ENCODE measurements around the gene PLAC9. TPM values are rescaled to one million over a fixed set of nuclear protein-coding genes. Genes with fewer than 3 reads are reported as not detected.

PLAC9 gene
- total RNA-seq, 1 experiment from 2014 or later: not detected

DNA sequence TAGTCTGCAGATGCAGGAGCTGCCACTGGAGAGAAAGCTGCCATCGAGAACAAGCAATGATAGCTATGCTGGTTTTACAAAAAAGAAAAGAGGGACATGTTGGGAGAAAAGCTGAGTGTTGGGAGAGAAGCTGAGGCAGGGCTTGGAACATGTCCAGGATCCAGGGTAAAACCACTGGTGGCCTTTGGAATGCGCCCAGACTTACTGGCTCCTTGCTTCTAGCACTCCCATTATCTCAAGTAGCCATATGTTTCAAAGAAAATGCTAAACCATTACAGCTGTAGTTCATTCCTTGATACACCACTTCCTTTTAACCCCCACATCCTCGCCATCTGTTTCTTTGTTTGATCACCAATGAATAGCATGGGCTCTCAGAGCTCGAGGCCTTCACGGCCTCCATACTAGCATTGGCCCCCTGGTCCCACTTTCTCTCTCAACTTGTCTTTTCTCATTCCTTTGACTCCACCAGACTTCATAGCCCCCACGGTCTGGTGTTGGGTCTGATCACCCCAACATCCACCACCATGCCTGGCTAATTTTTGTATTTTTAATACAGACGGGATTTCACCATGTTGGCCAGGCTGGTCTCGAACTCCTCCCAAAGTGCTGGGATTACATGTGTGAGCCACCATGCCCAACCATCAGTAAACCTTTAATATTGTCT lies 23.8 kb upstream of the PLAC9 start:
- CTCF ChIA-PET: no interaction called here
- H3K36me3 Mint-ChIP-seq (ENCODE audit: insufficient read depth, unreplicated experiment): no peaks in the 10 kb centered on the region
- no peak overlapping the region for H3K4me3 ChIP-seq (ENCODE audit: low read depth, low read length)

DNA sequence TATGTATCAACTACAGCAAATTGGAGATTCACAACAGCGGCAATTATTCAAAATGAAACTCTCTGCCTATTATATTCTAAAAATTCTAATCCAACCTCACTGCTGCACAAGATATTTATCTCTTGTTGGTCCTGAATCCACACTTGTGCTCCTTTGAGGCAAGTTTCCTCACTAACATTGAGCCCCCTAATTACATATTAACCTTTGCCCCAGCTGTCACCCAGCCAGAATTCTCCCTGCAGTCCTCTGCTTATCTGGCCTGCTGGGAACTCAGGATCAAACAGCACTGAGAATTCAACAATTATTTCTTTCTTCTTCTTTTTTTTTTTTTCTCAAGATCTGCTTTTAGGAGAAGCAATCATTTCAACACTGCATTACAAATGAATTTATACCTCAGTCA lies 21.5 kb upstream of the PLAC9 start:
- H3K36me3 Mint-ChIP-seq (ENCODE audit: insufficient read depth, unreplicated experiment): no peaks in the 10 kb centered on the region
- Histone ChIP-seq H3K4me1 (0 out of 2 replicates have a peak, but pooled peaks cover 6% of the 10 kb centered on the region), H3K27me3 (replicated peaks; ENCODE audit: control insufficient read depth, insufficient read depth, low read length) (no peaks in the 10 kb centered on the region), H3K4me3 (ENCODE audit: low read depth, low read length) (no peak overlapping the region), H3K9me3 (peaks cover 14% of the 10 kb centered on the region), H3K36me3 (ENCODE audit: control insufficient read depth, insufficient read depth, low read length) (no peaks in the 10 kb centered on the region)
- POLR2A ChIA-PET: no interaction called here
- TF ChIP-seq, protein P1, sequence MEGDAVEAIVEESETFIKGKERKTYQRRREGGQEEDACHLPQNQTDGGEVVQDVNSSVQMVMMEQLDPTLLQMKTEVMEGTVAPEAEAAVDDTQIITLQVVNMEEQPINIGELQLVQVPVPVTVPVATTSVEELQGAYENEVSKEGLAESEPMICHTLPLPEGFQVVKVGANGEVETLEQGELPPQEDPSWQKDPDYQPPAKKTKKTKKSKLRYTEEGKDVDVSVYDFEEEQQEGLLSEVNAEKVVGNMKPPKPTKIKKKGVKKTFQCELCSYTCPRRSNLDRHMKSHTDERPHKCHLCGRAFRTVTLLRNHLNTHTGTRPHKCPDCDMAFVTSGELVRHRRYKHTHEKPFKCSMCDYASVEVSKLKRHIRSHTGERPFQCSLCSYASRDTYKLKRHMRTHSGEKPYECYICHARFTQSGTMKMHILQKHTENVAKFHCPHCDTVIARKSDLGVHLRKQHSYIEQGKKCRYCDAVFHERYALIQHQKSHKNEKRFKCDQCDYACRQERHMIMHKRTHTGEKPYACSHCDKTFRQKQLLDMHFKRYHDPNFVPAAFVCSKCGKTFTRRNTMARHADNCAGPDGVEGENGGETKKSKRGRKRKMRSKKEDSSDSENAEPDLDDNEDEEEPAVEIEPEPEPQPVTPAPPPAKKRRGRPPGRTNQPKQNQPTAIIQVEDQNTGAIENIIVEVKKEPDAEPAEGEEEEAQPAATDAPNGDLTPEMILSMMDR (IDR thresholded peaks at IDR 0.05; ENCODE audit: insufficient read depth in 1 of 2, low read depth in 1 of 2, low read length in 1 of 2, severe bottlenecking in 1 of 2, unreplicated experiment in 1 of 2): no peak
- CTCF ChIA-PET: no interaction called here
- no peak overlapping the region for H3K27ac Mint-ChIP-seq (ENCODE audit: unreplicated experiment)
- DNase-seq: peak in 1 of 2 experiments; percentile 44
- H3K9me3 Mint-ChIP-seq (ENCODE audit: unreplicated experiment): peaks cover 26% of the 10 kb centered on the region
- H3K27me3 Mint-ChIP-seq (ENCODE audit: insufficient read depth, unreplicated experiment): no peaks in the 10 kb centered on the region
- BruUV-seq (replicated peaks): no TSS peak
- H3K4me3 Mint-ChIP-seq (ENCODE audit: unreplicated experiment): no peak overlapping the region
- intact Hi-C loops (cut with micrococcal nuclease; ENCODE audit: unreplicated experiment): no loop called here
- H3K4me1 Mint-ChIP-seq (ENCODE audit: low read depth, unreplicated experiment): peaks cover under 1% of the 10 kb centered on the region

More for the DNA sequence above, 23.8 kb upstream of the PLAC9 start:
- BruUV-seq (replicated peaks): no TSS peak
- no peak overlapping the region for H3K4me3 Mint-ChIP-seq (ENCODE audit: unreplicated experiment)
- peaks cover 6% of the 10 kb centered on the region for H3K4me1 Mint-ChIP-seq (ENCODE audit: low read depth, unreplicated experiment)
- Histone ChIP-seq H3K9me3 (peaks cover 14% of the 10 kb centered on the region), H3K36me3 (ENCODE audit: control insufficient read depth, insufficient read depth, low read length) (no peaks in the 10 kb centered on the region), H3K4me1 (0 out of 2 replicates have a peak, but pooled peaks cover 6% of the 10 kb centered on the region), H3K27me3 (replicated peaks; ENCODE audit: control insufficient read depth, insufficient read depth, low read length) (no peaks in the 10 kb centered on the region)
- POLR2A ChIA-PET: no interaction called here
- peak in 1 of 2 experiments; percentile 24 for DNase-seq
- H3K27ac Mint-ChIP-seq (ENCODE audit: unreplicated experiment): no peak overlapping the region
- intact Hi-C loops (cut with micrococcal nuclease; ENCODE audit: unreplicated experiment): no loop called here
- H3K27me3 Mint-ChIP-seq (ENCODE audit: insufficient read depth, unreplicated experiment): no peaks in the 10 kb centered on the region
- TF ChIP-seq, protein P1 (IDR thresholded peaks at IDR 0.05; ENCODE audit: insufficient read depth in 1 of 2, low read depth in 1 of 2, low read length in 1 of 2, severe bottlenecking in 1 of 2, unreplicated experiment in 1 of 2): no peak
- peaks cover 32% of the 10 kb centered on the region for H3K9me3 Mint-ChIP-seq (ENCODE audit: unreplicated experiment)

DNA sequence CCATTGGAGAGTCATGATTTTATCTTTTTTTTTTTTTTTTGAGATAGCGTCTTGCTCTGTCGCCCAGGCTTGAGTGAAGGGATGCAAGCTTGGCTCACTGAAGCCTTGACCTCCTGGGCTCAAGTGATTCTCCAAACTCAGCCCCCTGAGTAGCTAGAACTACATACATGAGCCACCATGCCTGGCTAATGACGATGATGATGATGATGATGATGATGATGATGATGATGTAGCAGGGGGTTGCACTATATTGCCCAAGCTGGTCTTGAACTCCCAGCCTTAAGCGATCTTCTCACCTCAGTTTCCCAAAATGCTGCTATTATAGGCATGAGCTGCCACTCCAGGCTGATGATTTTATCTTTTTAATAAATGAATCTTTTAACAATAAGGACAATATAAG lies 13.9 kb upstream of the PLAC9 start:
- no peak overlapping the region for H3K4me3 Mint-ChIP-seq (ENCODE audit: unreplicated experiment)

More for the DNA sequence above, 13.9 kb upstream of the PLAC9 start:
- H3K4me1 Mint-ChIP-seq (ENCODE audit: low read depth, unreplicated experiment): no peaks in the 10 kb centered on the region
- intact Hi-C loops (cut with micrococcal nuclease; ENCODE audit: unreplicated experiment): no loop called here
- Histone ChIP-seq H3K27me3 (replicated peaks; ENCODE audit: control insufficient read depth, insufficient read depth, low read length) (no peaks in the 10 kb centered on the region), H3K4me3 (ENCODE audit: low read depth, low read length) (no peak overlapping the region), H3K9me3 (no peaks in the 10 kb centered on the region), H3K36me3 (ENCODE audit: control insufficient read depth, insufficient read depth, low read length) (no peaks in the 10 kb centered on the region), H3K4me1 (no peaks in the 10 kb centered on the region)
- H3K27me3 Mint-ChIP-seq (ENCODE audit: insufficient read depth, unreplicated experiment): no peaks in the 10 kb centered on the region
- H3K9me3 Mint-ChIP-seq (ENCODE audit: unreplicated experiment): no peaks in the 10 kb centered on the region
- no TSS peak for BruUV-seq (replicated peaks)
- no peaks in the 10 kb centered on the region for H3K36me3 Mint-ChIP-seq (ENCODE audit: insufficient read depth, unreplicated experiment)
- CTCF ChIA-PET: no interaction called here
- TF ChIP-seq, protein P1 (IDR thresholded peaks at IDR 0.05; ENCODE audit: insufficient read depth in 1 of 2, low read depth in 1 of 2, low read length in 1 of 2, severe bottlenecking in 1 of 2, unreplicated experiment in 1 of 2): no peak
- DNase-seq: no peak
- POLR2A ChIA-PET: no interaction called here
- no peak overlapping the region for H3K27ac Mint-ChIP-seq (ENCODE audit: unreplicated experiment)
